GM12878 (cell line): Measurements from ENCODE around the gene CLEC4G. TPM values are rescaled to one million over a fixed set of nuclear protein-coding genes. Genes with fewer than 3 reads are reported as not detected.

Experiments used
- BCL3 ChIP-seq: IDR thresholded peaks from 2 replicates; pipeline ENCODE4 v1.6.1; 2011; ENCODE audit warnings: borderline replicate concordance, low read depth, mild to moderate bottlenecking, moderate library complexity, low read length; ENCODE audit not compliant: insufficient read depth, poor library complexity, severe bottlenecking
- E4F1 ChIP-seq: fragments of 450-650 bp; IDR thresholded peaks from 2 replicates; pipeline ENCODE4 v1.6.1; 2018; ENCODE audit warnings: borderline replicate concordance, mild to moderate bottlenecking; ENCODE audit not compliant: partially characterized antibody
- EGR1 ChIP-seq, 2 experiments: IDR thresholded peaks; 1 replicate in 1 of 2; 2 replicates in 1 of 2; pipeline ENCODE4 v1.6.1; 2011 to 2012; ENCODE audit warnings: low read depth in 2 of 2, low read length in 2 of 2, borderline replicate concordance in 1 of 2, mild to moderate bottlenecking in 1 of 2, moderate library complexity in 1 of 2
- ELK1 ChIP-seq: IDR thresholded peaks from 2 replicates; pipeline ENCODE4 v1.6.1; 2012; ENCODE audit warnings: low read depth, low read length, improper control_type of control experiment
- HCFC1 ChIP-seq: fragments of 150-350 bp; IDR thresholded peaks from 2 replicates; pipeline ENCODE4 v1.6.1; 2014; ENCODE audit warnings: low read length
- HDGF ChIP-seq: fragments of 450-650 bp; IDR thresholded peaks from 2 replicates; pipeline ENCODE4 v1.6.1; 2016; ENCODE audit warnings: antibody characterized with exemption
- IRF3 ChIP-seq: fragments of 450-650 bp; IDR thresholded peaks from 2 replicates; pipeline ENCODE4 v1.6.1; 2014; ENCODE audit warnings: mild to moderate bottlenecking
- NFYA ChIP-seq: IDR thresholded peaks from 2 replicates; pipeline ENCODE4 v1.6.1; 2011; ENCODE audit warnings: low read depth, mild to moderate bottlenecking, low read length, improper control_type of control experiment, borderline replicate concordance
- NR2C1 ChIP-seq: fragments of 450-650 bp; IDR thresholded peaks from 2 replicates; pipeline ENCODE4 v1.6.1; 2017; ENCODE audit warnings: antibody characterized with exemption, mild to moderate bottlenecking, moderate library complexity
- POLR2A ChIP-seq: IDR thresholded peaks from 2 replicates; pipeline ENCODE4 v1.6.1; 2011; ENCODE audit warnings: low read depth, mild to moderate bottlenecking, low read length
- POU2F2 ChIP-seq: IDR thresholded peaks from 3 replicates; pipeline ENCODE4 v1.6.1; 2011; ENCODE audit warnings: low read depth, mild to moderate bottlenecking, low read length, borderline replicate concordance
- RCOR1 ChIP-seq: conservative IDR thresholded peaks from 2 replicates; pipeline ENCODE4 v1.6.1; 2012; ENCODE audit warnings: low read depth, low read length, improper control_type of control experiment
- SREBF2 ChIP-seq: IDR thresholded peaks from 2 replicates; pipeline ENCODE4 v1.6.1; 2012; ENCODE audit warnings: mild to moderate bottlenecking, low read length
- USF2 ChIP-seq: IDR thresholded peaks from 2 replicates; pipeline ENCODE4 v1.6.1; 2011; ENCODE audit warnings: low read depth, low read length, improper control_type of control experiment, borderline replicate concordance
- ZBTB33 ChIP-seq: fragments of 450-650 bp; IDR thresholded peaks from 2 replicates; pipeline ENCODE4 v1.6.1; 2017; ENCODE audit warnings: mild to moderate bottlenecking
- ZNF217 ChIP-seq: fragments of 450-650 bp; IDR thresholded peaks from 2 replicates; pipeline ENCODE4 v1.6.1; 2017; ENCODE audit warnings: antibody characterized with exemption, mild to moderate bottlenecking
- polyA plus RNA-seq, 11 experiments: library from polyadenylated mRNA; depleted of rRNA in 4 of 11; unstranded in 6 of 11; stranded (reverse) in 5 of 11; fragments of >200 nt; fragmentation: Nextera tagmentation in 4 of 11; fragmentation: Illumina TruSeq in 1 of 11; extraction: Ambion mirVana in 4 of 11; extraction: Trizol in 1 of 11; gene quantifications; 1 replicate in 1 of 11; 2 replicates in 10 of 11; pipeline versions ENCODE4 v1.2.1 to v1.2.3, GENCODE V29; 2011 to 2016; ENCODE audit warnings: inconsistent platforms in 2 of 11, missing spikeins in 2 of 11, low read depth in 1 of 11
- total RNA-seq, 4 experiments: library from RNA; depleted of rRNA in 3 of 4; stranded (reverse); fragments of >200 nt in 3 of 4; fragmentation: Illumina TruSeq in 1 of 4; extraction: Trizol in 1 of 4; gene quantifications; 2 replicates each; pipeline versions ENCODE4 v1.2.1 to v1.2.3, GENCODE V29; 2013 to 2021

CLEC4G gene
- total and polyA plus RNA-seq, 10 of the 15 experiments (the other 5 are each of a cell fraction or from before 2014, with no cell fraction given), result 0.04 TPM; not detected in 9

- TF ChIP-seq E4F1, result peak; percentile 98
- TF ChIP-seq EGR1 (IDR thresholded peaks at IDR 0.05; ENCODE audit: borderline replicate concordance in 1 of 2, low read depth in 2 of 2, low read length in 2 of 2), result peak in 1 of 2 experiments; percentile 95; a peak in 2 of 3 replicates
- TF ChIP-seq ZBTB33, result no peak
- TF ChIP-seq POLR2A, result 0 out of 2 replicates have a peak, but pooled peaks have one; percentile 65
- peak; percentile 60 for TF ChIP-seq ZNF217
- TF ChIP-seq RCOR1, result no peak
- no peak; the same call in 1 of the 2 replicates for TF ChIP-seq HCFC1
- no peak for TF ChIP-seq ELK1
- no peak for TF ChIP-seq NFYA
- TF ChIP-seq USF2, result no peak
- peak; percentile 23; the same call in 1 of the 2 replicates for TF ChIP-seq NR2C1
- no peak for TF ChIP-seq HDGF
- no peak for TF ChIP-seq IRF3
- no peak for TF ChIP-seq SREBF2
- peak; percentile 58; the same call in 2 of the 3 replicates for TF ChIP-seq POU2F2
- peak; percentile 36 for TF ChIP-seq BCL3
These were observed 51.1 kb downstream of the CLEC4G start, which contains the start of gene TRAPPC5 (continued) for GRCh38 chr19:7680606-7681339.
